RWPE1 (cell line): Measurements from ENCODE around the gene FAM163A.
"Not testable (repeated sequence)": the region's sequence is repeated elsewhere in the genome, so short reads cannot be mapped to it uniquely, and the experiment has no call there.

Source experiments
- CTCF ChIA-PET: fragments of 350-600 bp; sonication (Branson Sonifier 250); formaldehyde crosslinking; extraction: SDS; loops from one replicate; lab custom pipeline; 2021; lab: Yijun Ruan, JAX
- POLR2A ChIA-PET: fragments of 400-600 bp; formaldehyde crosslinking; extraction: SDS; loops from one replicate; lab custom pipeline; 2020; ENCODE audit warnings: antibody characterized with exemption; ENCODE audit not compliant: low non-redundant PET; lab: Yijun Ruan, JAX
- DNase-seq: peaks from one replicate; pipeline ENCODE4 v3.0.0; 2012; ENCODE audit warnings: low spot score
- H3K27ac ChIP-seq: fragments of 450-650 bp; 2 replicates; pipeline ENCODE4 v1.5.1; 2017
- TF ChIP-seq, protein P1 (sequence below): fragments of 450-650 bp; conservative IDR thresholded peaks from 2 replicates; pipeline ENCODE4 v1.5.1; 2017; ENCODE audit warnings: low read depth, mild to moderate bottlenecking

Gene FAM163A

DNA sequence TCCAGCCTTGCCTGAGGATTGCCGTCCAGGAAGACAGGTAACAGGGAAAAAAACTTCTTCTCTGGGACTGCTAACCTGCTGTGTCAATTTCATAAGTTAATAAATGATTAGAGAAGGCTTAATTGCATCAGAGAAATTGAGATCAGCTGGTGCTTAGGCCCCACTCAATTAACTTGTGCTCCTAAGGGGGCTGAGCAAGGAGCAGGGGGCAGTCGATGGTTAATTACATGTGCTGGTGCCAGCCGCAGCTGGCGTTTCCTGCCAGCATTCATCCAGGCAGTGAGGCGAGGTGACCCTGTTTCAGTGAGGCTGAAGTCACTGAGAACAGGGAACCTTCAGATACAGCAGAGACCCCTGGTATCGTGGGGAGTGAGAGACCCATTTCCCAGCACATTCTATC, 60.0 kb downstream of the FAM163A start:
- CTCF ChIA-PET = interaction anchor here (0.7 kb wide), 1 partner anchor 370 kb away, joined by 4 read pairs; no protein-coding TSS in a partner anchor
- no peak overlapping the region for H3K27ac ChIP-seq
- POLR2A ChIA-PET = no interaction called here
- no peak for DNase-seq
- TF ChIP-seq, protein P1, sequence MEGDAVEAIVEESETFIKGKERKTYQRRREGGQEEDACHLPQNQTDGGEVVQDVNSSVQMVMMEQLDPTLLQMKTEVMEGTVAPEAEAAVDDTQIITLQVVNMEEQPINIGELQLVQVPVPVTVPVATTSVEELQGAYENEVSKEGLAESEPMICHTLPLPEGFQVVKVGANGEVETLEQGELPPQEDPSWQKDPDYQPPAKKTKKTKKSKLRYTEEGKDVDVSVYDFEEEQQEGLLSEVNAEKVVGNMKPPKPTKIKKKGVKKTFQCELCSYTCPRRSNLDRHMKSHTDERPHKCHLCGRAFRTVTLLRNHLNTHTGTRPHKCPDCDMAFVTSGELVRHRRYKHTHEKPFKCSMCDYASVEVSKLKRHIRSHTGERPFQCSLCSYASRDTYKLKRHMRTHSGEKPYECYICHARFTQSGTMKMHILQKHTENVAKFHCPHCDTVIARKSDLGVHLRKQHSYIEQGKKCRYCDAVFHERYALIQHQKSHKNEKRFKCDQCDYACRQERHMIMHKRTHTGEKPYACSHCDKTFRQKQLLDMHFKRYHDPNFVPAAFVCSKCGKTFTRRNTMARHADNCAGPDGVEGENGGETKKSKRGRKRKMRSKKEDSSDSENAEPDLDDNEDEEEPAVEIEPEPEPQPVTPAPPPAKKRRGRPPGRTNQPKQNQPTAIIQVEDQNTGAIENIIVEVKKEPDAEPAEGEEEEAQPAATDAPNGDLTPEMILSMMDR = no peak

DNA sequence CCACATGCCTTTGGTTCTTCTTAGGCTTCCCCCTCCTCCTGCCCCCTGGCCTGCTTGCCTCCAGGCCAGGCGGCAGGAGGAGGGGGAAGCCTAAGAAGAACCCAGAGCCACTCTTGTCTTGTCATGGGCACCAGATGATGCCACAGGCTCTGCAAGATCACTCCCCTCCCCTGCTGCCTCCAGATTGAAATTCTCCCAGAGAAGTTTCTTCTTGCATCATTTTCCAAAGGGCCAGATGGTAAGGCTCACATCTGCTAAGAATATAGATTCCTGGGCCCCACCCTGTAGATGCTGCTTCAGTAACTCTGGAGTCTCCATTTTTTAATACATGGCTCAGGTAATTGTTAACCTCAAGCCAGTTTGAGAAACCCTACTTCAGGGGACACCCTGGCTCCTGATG, 60.8 kb downstream of the FAM163A start:
- DNase-seq = no peak
- TF ChIP-seq, protein P1 = no peak
- no peak overlapping the region for H3K27ac ChIP-seq
- ChIA-PET POLR2A (no interaction called here), CTCF (no interaction called here)

DNA sequence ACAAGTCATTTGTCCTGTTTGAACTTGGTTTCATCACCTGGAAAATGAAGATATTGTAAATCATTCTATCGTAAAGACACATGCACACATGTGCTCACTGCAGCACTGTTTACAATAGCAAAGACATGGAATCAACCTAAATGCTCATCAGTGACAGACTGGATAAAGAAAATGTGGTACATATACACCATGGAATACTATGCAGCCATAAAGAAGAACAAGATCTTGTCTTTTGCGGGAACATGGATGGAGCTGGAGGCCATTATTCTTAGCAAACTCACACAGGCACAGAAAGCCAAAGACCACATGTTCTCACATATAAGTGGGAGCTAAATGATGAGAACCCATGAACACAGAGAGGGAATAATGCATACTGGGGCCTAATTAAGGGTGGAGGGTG, 61.3 kb downstream of the FAM163A start:
- CTCF ChIA-PET, DNase-seq, H3K27ac ChIP-seq, POLR2A ChIA-PET: not testable (repeated sequence)

DNA sequence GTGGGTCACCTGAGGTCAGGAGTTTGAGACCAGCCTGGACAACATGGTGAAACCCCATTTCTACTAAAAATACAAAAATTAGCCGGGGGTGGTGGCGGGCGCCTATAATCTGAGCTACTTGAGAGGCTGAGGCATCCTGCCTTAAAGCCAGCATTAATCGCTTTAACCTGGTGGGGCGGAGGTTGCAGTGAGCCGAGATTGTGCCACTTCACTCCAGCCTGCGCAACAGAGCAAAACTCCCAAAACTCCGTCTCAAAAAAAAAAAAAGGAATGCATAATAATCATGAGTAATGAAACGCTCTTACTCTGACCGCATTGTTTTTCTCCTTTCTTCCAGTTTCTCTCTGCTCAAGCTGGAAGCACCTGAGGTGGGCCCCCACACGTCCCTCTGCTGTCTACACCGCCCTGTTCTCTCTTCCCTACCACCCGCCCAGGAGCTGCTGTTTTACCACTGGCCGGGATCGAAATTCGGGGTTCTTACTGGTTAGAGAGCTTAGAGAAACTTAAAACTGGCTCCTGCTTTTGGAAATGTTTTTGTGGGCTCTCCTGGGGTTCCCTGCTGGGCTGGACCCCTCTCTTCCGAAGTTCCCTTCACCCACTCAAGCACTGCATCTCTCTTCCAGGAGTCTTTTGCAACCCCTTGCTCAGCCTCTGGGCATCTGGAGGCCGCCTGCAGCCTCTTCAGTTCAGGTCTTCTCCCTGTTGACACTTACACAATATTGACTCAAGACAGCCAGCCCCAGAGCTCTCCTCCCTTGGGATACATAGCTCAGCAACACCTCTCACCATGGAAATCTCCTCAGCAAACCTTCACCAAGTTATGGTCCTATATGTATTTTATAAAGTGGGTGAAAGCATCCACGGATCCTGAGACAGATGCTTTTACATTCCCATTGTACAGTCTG, 62.5 kb downstream of the FAM163A start:
- H3K27ac ChIP-seq = no peak overlapping the region
- ChIA-PET CTCF (no interaction called here), POLR2A (no interaction called here)
- no peak for DNase-seq
- TF ChIP-seq, protein P1 = no peak

DNA sequence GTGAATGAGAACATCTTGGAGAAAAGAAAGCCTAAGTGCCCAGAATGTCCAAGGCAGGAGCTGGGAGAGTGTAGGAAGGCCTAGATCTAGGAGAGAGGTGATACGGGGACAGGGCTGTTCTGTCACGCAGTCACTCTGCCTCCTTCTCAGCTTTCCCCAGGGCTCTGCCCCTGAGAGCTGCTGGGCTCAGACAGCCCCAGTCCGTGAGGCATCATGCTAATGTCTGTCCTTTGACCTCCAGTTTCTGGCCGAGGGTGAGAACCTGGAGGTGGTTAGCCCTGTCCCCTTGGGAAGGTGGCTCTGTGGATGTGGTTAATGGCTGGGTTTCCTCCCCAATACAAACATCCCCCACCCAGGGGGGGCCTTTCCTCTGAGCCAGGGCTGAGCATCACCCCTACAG, 63.2 kb downstream of the FAM163A start:
- H3K27ac ChIP-seq = no peak overlapping the region
- DNase-seq = no peak
- ChIA-PET CTCF (no interaction called here), POLR2A (no interaction called here)
- TF ChIP-seq, protein P1 = no peak

DNA sequence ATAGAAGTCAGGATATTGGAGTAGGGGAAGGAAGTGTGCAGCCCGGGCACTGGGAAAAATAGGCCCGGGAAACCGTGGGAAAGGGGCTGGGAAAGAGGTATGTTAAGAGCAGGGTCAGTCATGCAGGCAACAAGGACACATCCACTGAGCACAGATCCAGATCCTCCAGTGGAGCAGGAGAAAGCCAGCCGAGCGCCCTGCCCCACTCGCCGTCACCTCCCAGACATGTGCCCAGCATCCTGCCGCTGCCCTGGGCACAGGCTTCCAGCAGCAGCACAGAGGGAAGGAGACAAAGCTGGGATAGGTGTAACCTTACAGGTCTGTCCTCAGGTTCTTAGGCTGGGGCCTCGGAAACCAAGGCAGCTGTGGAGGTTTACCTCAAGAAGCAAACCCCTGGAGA, 64.2 kb downstream of the FAM163A start:
- TF ChIP-seq, protein P1 = no peak
- no peak for DNase-seq
- H3K27ac ChIP-seq = no peak overlapping the region
- ChIA-PET CTCF (interaction anchor here (6.7 kb wide), 1 partner anchor 102 kb away, joined by 85 read pairs; no protein-coding TSS in a partner anchor), POLR2A (no interaction called here)
